GDM1 (cell line): ENCODE data around the gene SLC6A11.

Experiments used
- DNase-seq: peaks from one replicate; lab custom pipeline; 2025; lab: John Stamatoyannopoulos, UW

The SLC6A11 gene

GRCh38 chr3:10981031-10981430 is 165.0 kb downstream of the SLC6A11 start:
- no peak for DNase-seq

GRCh38 chr3:10981961-10982360 is 165.9 kb downstream of the SLC6A11 start:
- no peak for DNase-seq

GRCh38 chr3:10982782-10983181 is 166.8 kb downstream of the SLC6A11 start:
- DNase-seq, result no peak

- DNase-seq, result no peak
These were observed 167.3 kb downstream of the SLC6A11 start for GRCh38 chr3:10983219-10983916.

GRCh38 chr3:10984371-10984896 is 168.4 kb downstream of the SLC6A11 start:
- no peak for DNase-seq

GRCh38 chr3:10985181-10985580 is 169.2 kb downstream of the SLC6A11 start:
- no peak for DNase-seq

GRCh38 chr3:10986592-10986991 is 170.6 kb downstream of the SLC6A11 start:
- no peak for DNase-seq

GRCh38 chr3:10988001-10988665 is 172.1 kb downstream of the SLC6A11 start:
- no peak for DNase-seq

- DNase-seq, result no peak
These were observed 173.0 kb downstream of the SLC6A11 start for GRCh38 chr3:10988991-10989484.
